Erythroblast (primary cell): ENCODE measurements around the gene NFYC.

Source experiments
- GATA1 ChIP-seq: IDR thresholded peaks from 2 replicates; pipeline ENCODE4 v1.6.1; 2011; ENCODE audit warnings: low read depth, mild to moderate bottlenecking, control low read depth, low read length, moderate library complexity
- POLR2A ChIP-seq: IDR thresholded peaks from 2 replicates; pipeline ENCODE4 v1.6.1; 2011; ENCODE audit warnings: mild to moderate bottlenecking, low read length

DNA sequence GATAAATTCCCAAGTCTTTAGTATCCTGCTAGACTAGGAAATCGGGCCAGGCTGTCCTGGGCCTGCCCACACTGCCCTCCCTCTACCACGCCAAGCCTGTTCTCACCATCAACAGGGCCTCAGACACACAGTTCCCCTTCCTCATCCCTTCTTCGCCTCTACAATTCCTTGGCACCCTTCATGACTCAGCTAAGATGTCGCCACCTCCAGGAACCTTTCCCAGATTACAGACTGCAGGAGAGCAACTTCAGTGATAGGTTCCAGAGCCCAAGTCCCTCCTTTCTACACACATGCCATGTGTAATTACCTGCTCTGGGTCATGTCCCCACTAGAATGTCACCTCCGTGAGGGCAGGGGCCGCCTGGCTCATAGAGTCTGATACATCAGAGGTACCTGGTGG, 29.4 kb upstream of the NFYC start:
- no peak for TF ChIP-seq POLR2A
- no peak for TF ChIP-seq GATA1
